ENCODE results near the gene CAMK2D.

GRCh38 chr4:113442826-113443225 is 318.7 kb downstream of the CAMK2D start:
- TF ChIP-seq CTCF (conservative IDR thresholded peaks at IDR 0.05) (no peak), EZH2 (IDR thresholded peaks at IDR 0.05; ENCODE audit: low read depth) (no peak)

Measured in PC-9 (cell line).